WTC11 (cell line): ENCODE results near the gene BIRC3. TPM values are rescaled to one million over a fixed set of nuclear protein-coding genes. Genes with fewer than 3 reads are reported as not detected.

Experiments
- ATAC-seq: fragments of 200-7000 bp; cut with Tn5 transposase; 2 replicates; pipeline ENCODE4 v1.10.0; 2021; ENCODE audit warnings: mild to moderate bottlenecking, moderate library complexity
- CTCF ChIA-PET: fragments of 300-600 bp; sonication (Branson Sonifier 250); formaldehyde crosslinking; loops from one replicate; lab custom pipeline; 2021; ENCODE audit warnings: antibody characterized with exemption; lab: Charles Lee
- POLR2A ChIA-PET: fragments of 350-600 bp; sonication (Branson Sonifier 250); formaldehyde crosslinking; loops from one replicate; lab custom pipeline; 2021; ENCODE audit warnings: antibody characterized with exemption; lab: Charles Lee
- DNase-seq: peaks from one replicate; pipeline ENCODE4 v3.0.0; 2021; ENCODE audit warnings: low spot score
- H3K27ac Mint-ChIP-seq: 2 replicates; pipeline ENCODE4 v1.8.0; 2021; ENCODE audit warnings: mixed read lengths
- H3K27me3 Mint-ChIP-seq: 2 replicates; pipeline ENCODE4 v1.8.0; 2021; ENCODE audit warnings: low read depth, mild to moderate bottlenecking, moderate library complexity, mixed read lengths
- H3K36me3 Mint-ChIP-seq: 2 replicates; pipeline ENCODE4 v1.8.0; 2021; ENCODE audit warnings: mixed read lengths
- H3K4me1 Mint-ChIP-seq: 2 replicates; pipeline ENCODE4 v1.8.0; 2022; ENCODE audit warnings: mixed read lengths
- H3K4me3 Mint-ChIP-seq: 2 replicates; pipeline ENCODE4 v1.8.0; 2021; ENCODE audit warnings: mild to moderate bottlenecking, moderate library complexity, mixed read lengths
- H3K9me3 Mint-ChIP-seq: 2 replicates; pipeline ENCODE4 v1.8.0; 2021; ENCODE audit warnings: mixed read lengths
- CBFB ChIP-seq: sonication (generic); formaldehyde crosslinking; IDR thresholded peaks from 2 replicates; pipeline ENCODE4 v1.8.1; 2022; ENCODE audit warnings: mild to moderate bottlenecking, low read depth, missing genetic modification reagents
- CREB1 ChIP-seq: sonication (generic); formaldehyde crosslinking; IDR thresholded peaks from 2 replicates; pipeline ENCODE4 v1.8.0; 2023; ENCODE audit warnings: mild to moderate bottlenecking, missing genetic modification reagents
- ELF4 ChIP-seq: sonication (generic); formaldehyde crosslinking; IDR thresholded peaks from 2 replicates; pipeline ENCODE4 v1.8.1; 2022; ENCODE audit warnings: low read depth, mild to moderate bottlenecking, moderate library complexity, missing genetic modification reagents
- EMX1 ChIP-seq: fragments of 250-450 bp; sonication (Bioruptor Pico); IDR thresholded peaks from 2 replicates; pipeline ENCODE4 v1.8.0; 2021; ENCODE audit warnings: mild to moderate bottlenecking
- GABPB1 ChIP-seq: sonication (generic); formaldehyde crosslinking; IDR thresholded peaks from 2 replicates; pipeline ENCODE4 v1.8.1; 2023; ENCODE audit warnings: mild to moderate bottlenecking, missing genetic modification reagents
- GRHL2 ChIP-seq: fragments of 250-450 bp; sonication (Bioruptor Pico); IDR thresholded peaks from 2 replicates; pipeline ENCODE4 v1.8.0; 2022; ENCODE audit warnings: mild to moderate bottlenecking, moderate library complexity; ENCODE audit not compliant: insufficient replicate concordance, severe bottlenecking
- MXD4 ChIP-seq: fragments of 250-450 bp; sonication (Bioruptor Pico); IDR thresholded peaks from 2 replicates; pipeline ENCODE4 v1.8.0; 2021; ENCODE audit warnings: mild to moderate bottlenecking, moderate library complexity, borderline replicate concordance
- MYBL2 ChIP-seq: sonication (generic); formaldehyde crosslinking; IDR thresholded peaks from 2 replicates; pipeline ENCODE4 v1.8.1; 2023; ENCODE audit warnings: mild to moderate bottlenecking, moderate library complexity, missing genetic modification reagents
- OVOL2 ChIP-seq: fragments of 250-450 bp; sonication (Bioruptor Pico); IDR thresholded peaks from 2 replicates; pipeline ENCODE4 v1.9.0; 2021; ENCODE audit warnings: mild to moderate bottlenecking, borderline replicate concordance
- TP53 ChIP-seq: sonication (generic); formaldehyde crosslinking; IDR thresholded peaks from 2 replicates; pipeline ENCODE4 v1.8.1; 2023; ENCODE audit warnings: mild to moderate bottlenecking, missing genetic modification reagents
- ZBTB21 ChIP-seq: sonication (generic); formaldehyde crosslinking; IDR thresholded peaks from 2 replicates; pipeline ENCODE4 v1.8.1; 2023; ENCODE audit warnings: mild to moderate bottlenecking, missing genetic modification reagents, borderline replicate concordance
- ZNF396 ChIP-seq: fragments of 250-450 bp; sonication (Bioruptor Pico); IDR thresholded peaks from 2 replicates; pipeline ENCODE4 v1.8.0; 2021; ENCODE audit warnings: mild to moderate bottlenecking, moderate library complexity, borderline replicate concordance
- ZNF423 ChIP-seq: fragments of 250-450 bp; sonication (Bioruptor Pico); IDR thresholded peaks from 2 replicates; pipeline ENCODE4 v2.1.2; 2022; ENCODE audit warnings: mild to moderate bottlenecking, moderate library complexity
- ZNF671 ChIP-seq: fragments of 250-450 bp; sonication (Bioruptor Pico); IDR thresholded peaks from 2 replicates; pipeline ENCODE4 v1.8.0; 2021; ENCODE audit warnings: mild to moderate bottlenecking
- total RNA-seq: library from RNA; stranded (reverse); gene quantifications from 3 replicates; pipeline ENCODE4 v1.2.3, GENCODE V29; 2021
- TF ChIP-seq, protein P1 (sequence below): sonication (generic); formaldehyde crosslinking; IDR thresholded peaks from 2 replicates; pipeline ENCODE4 v1.8.1; 2022; ENCODE audit warnings: low read depth, mild to moderate bottlenecking, moderate library complexity, missing genetic modification reagents, borderline replicate concordance
- TF ChIP-seq, protein P2 (sequence below): sonication (generic); formaldehyde crosslinking; IDR thresholded peaks from 2 replicates; pipeline ENCODE4 v1.8.1; 2022; ENCODE audit warnings: mild to moderate bottlenecking, missing genetic modification reagents, moderate library complexity, borderline replicate concordance
- TF ChIP-seq, protein P3 (sequence below): sonication (generic); formaldehyde crosslinking; IDR thresholded peaks from 2 replicates; pipeline ENCODE4 v1.8.1; 2022; ENCODE audit warnings: mild to moderate bottlenecking, moderate library complexity, missing genetic modification reagents
- TF ChIP-seq, protein P4 (sequence below): sonication (generic); formaldehyde crosslinking; IDR thresholded peaks from 2 replicates; pipeline ENCODE4 v1.8.1; 2023; ENCODE audit warnings: mild to moderate bottlenecking, missing genetic modification reagents, borderline replicate concordance
- TF ChIP-seq, protein P5 (sequence below): sonication (generic); formaldehyde crosslinking; IDR thresholded peaks from 2 replicates; pipeline ENCODE4 v1.8.1; 2023; ENCODE audit warnings: mild to moderate bottlenecking, missing genetic modification reagents, moderate library complexity
- TF ChIP-seq, protein P6 (sequence below): sonication (generic); formaldehyde crosslinking; IDR thresholded peaks from 2 replicates; pipeline ENCODE4 v1.8.1; 2023; ENCODE audit warnings: mild to moderate bottlenecking, missing genetic modification reagents

The BIRC3 gene
- total RNA-seq, 1 experiment from 2014 or later = 0.33 TPM

DNA sequence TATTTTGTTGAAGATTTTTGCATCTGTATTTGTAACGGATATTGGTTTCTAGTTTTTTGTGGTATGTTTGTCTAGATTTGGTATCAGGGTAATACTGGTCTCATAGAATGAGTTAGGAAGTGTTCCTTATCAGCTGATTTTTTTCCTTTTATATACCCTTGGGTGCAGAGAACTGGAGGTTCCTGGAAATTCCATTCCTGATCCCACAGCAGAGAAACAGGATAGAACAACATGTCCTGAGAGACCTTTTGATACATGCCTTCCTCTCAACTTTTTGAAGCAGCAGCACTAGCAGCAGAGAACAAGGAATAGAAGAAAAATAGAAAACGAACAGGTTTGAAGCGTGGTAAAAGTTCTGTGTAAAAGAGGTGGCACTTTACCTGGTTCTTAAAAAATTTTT is 66.6 kb downstream of the BIRC3 start:
- ATAC-seq (no peak), DNase-seq (no peak)
- no peak overlapping the region for H3K4me3 Mint-ChIP-seq
- ChIA-PET CTCF (no interaction called here), POLR2A (no interaction called here)
- TF ChIP-seq TP53 (no peak), CBFB (no peak), ZNF396 (CRISPR knock-in tag) (no peak), ZNF423 (CRISPR knock-in tag) (no peak), GABPB1 (CRISPR knock-in tag) (no peak), OVOL2 (CRISPR knock-in tag) (no peak), MXD4 (CRISPR knock-in tag) (no peak), CREB1 (CRISPR knock-in tag) (no peak), ZNF671 (CRISPR knock-in tag) (no peak), EMX1 (CRISPR knock-in tag) (no peak), ZBTB21 (CRISPR knock-in tag) (no peak), GRHL2 (CRISPR knock-in tag) (no peak), ELF4 (CRISPR knock-in tag) (no peak)
- TF ChIP-seq, protein P1, sequence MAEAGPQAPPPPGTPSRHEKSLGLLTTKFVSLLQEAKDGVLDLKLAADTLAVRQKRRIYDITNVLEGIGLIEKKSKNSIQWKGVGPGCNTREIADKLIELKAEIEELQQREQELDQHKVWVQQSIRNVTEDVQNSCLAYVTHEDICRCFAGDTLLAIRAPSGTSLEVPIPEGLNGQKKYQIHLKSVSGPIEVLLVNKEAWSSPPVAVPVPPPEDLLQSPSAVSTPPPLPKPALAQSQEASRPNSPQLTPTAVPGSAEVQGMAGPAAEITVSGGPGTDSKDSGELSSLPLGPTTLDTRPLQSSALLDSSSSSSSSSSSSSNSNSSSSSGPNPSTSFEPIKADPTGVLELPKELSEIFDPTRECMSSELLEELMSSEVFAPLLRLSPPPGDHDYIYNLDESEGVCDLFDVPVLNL (CRISPR knock-in tag) = no peak
- TF ChIP-seq, protein P2, sequence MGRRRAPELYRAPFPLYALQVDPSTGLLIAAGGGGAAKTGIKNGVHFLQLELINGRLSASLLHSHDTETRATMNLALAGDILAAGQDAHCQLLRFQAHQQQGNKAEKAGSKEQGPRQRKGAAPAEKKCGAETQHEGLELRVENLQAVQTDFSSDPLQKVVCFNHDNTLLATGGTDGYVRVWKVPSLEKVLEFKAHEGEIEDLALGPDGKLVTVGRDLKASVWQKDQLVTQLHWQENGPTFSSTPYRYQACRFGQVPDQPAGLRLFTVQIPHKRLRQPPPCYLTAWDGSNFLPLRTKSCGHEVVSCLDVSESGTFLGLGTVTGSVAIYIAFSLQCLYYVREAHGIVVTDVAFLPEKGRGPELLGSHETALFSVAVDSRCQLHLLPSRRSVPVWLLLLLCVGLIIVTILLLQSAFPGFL (CRISPR knock-in tag) = no peak
- TF ChIP-seq, protein P3, sequence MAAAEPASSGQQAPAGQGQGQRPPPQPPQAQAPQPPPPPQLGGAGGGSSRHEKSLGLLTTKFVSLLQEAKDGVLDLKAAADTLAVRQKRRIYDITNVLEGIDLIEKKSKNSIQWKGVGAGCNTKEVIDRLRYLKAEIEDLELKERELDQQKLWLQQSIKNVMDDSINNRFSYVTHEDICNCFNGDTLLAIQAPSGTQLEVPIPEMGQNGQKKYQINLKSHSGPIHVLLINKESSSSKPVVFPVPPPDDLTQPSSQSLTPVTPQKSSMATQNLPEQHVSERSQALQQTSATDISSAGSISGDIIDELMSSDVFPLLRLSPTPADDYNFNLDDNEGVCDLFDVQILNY = no peak
- TF ChIP-seq, protein P4, sequence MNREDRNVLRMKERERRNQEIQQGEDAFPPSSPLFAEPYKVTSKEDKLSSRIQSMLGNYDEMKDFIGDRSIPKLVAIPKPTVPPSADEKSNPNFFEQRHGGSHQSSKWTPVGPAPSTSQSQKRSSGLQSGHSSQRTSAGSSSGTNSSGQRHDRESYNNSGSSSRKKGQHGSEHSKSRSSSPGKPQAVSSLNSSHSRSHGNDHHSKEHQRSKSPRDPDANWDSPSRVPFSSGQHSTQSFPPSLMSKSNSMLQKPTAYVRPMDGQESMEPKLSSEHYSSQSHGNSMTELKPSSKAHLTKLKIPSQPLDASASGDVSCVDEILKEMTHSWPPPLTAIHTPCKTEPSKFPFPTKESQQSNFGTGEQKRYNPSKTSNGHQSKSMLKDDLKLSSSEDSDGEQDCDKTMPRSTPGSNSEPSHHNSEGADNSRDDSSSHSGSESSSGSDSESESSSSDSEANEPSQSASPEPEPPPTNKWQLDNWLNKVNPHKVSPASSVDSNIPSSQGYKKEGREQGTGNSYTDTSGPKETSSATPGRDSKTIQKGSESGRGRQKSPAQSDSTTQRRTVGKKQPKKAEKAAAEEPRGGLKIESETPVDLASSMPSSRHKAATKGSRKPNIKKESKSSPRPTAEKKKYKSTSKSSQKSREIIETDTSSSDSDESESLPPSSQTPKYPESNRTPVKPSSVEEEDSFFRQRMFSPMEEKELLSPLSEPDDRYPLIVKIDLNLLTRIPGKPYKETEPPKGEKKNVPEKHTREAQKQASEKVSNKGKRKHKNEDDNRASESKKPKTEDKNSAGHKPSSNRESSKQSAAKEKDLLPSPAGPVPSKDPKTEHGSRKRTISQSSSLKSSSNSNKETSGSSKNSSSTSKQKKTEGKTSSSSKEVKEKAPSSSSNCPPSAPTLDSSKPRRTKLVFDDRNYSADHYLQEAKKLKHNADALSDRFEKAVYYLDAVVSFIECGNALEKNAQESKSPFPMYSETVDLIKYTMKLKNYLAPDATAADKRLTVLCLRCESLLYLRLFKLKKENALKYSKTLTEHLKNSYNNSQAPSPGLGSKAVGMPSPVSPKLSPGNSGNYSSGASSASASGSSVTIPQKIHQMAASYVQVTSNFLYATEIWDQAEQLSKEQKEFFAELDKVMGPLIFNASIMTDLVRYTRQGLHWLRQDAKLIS = no peak
- H3K4me1 Mint-ChIP-seq = peaks cover 14% of the 10 kb centered on the region
- no peak overlapping the region for H3K27ac Mint-ChIP-seq
- H3K9me3 Mint-ChIP-seq = no peaks in the 10 kb centered on the region
- H3K27me3 Mint-ChIP-seq = no peaks in the 10 kb centered on the region
- peaks cover 19% of the 10 kb centered on the region for H3K36me3 Mint-ChIP-seq

DNA sequence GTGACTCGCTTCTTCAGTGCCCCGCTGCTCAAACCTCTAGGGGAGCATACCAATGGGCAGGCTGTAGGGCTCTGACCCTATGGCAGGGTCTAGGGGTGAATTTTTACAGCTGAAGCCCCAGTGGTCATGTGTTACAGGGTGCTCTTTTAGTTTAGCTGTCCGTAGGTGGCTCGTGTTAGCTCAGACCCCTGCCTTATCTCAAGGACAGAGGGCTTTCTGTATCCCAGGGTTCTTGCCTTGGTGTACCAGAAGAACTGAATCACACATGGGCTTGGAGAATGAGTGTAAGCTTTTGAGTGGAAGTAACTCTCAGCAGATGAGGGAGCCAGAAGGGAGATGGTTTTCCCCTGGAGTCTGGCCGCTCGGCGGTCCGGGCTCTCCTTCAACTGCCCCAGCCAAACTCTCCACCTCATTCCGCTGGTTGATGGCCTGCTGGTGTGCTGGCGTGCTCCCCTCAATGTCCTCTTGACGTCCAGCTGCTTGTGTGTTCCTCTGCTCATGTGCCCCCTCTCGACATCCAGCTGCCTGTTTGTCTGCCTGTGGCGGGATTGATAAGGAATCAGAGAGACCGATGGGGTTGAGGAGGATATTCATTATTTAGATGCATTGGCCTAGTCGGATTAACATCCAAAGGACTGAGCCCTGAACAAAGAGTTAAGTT is 67.3 kb downstream of the BIRC3 start:
- ChIA-PET CTCF (no interaction called here), POLR2A (no interaction called here)
- Mint-ChIP-seq H3K4me3 (no peak overlapping the region), H3K36me3 (peaks cover 15% of the 10 kb centered on the region), H3K27ac (no peak overlapping the region), H3K4me1 (peaks cover 14% of the 10 kb centered on the region), H3K27me3 (no peaks in the 10 kb centered on the region), H3K9me3 (no peaks in the 10 kb centered on the region)
- ATAC-seq (peak; percentile 30; the same call in 1 of the 2 replicates), DNase-seq (no peak)
- TF ChIP-seq CREB1 (CRISPR knock-in tag) (no peak), MYBL2 (CRISPR knock-in tag) (no peak)
- TF ChIP-seq, protein P5, sequence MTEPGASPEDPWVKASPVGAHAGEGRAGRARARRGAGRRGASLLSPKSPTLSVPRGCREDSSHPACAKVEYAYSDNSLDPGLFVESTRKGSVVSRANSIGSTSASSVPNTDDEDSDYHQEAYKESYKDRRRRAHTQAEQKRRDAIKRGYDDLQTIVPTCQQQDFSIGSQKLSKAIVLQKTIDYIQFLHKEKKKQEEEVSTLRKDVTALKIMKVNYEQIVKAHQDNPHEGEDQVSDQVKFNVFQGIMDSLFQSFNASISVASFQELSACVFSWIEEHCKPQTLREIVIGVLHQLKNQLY (CRISPR knock-in tag) = no peak
- TF ChIP-seq, protein P6, sequence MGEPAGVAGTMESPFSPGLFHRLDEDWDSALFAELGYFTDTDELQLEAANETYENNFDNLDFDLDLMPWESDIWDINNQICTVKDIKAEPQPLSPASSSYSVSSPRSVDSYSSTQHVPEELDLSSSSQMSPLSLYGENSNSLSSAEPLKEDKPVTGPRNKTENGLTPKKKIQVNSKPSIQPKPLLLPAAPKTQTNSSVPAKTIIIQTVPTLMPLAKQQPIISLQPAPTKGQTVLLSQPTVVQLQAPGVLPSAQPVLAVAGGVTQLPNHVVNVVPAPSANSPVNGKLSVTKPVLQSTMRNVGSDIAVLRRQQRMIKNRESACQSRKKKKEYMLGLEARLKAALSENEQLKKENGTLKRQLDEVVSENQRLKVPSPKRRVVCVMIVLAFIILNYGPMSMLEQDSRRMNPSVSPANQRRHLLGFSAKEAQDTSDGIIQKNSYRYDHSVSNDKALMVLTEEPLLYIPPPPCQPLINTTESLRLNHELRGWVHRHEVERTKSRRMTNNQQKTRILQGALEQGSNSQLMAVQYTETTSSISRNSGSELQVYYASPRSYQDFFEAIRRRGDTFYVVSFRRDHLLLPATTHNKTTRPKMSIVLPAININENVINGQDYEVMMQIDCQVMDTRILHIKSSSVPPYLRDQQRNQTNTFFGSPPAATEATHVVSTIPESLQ = no peak
